RWPE2 (cell line): ENCODE results near the gene SLC51A.

Experiments
- ATAC-seq: fragments of 200-7000 bp; cut with Tn5 transposase; 3 replicates; pipeline ENCODE4 v1.9.1; 2021; ENCODE audit warnings: low read depth
- DNase-seq: peaks from one replicate; pipeline ENCODE4 v3.0.0-alpha.2; 2020; ENCODE audit warnings: low spot score
- H3K27ac ChIP-seq: fragments of 450-650 bp; 2 replicates; pipeline ENCODE4 v1.5.1; 2017; ENCODE audit warnings: mild to moderate bottlenecking; ENCODE audit not compliant: poor library complexity, severe bottlenecking
- H3K27me3 ChIP-seq: fragments of 250-450 bp; sonication (Bioruptor Pico); 2 replicates; pipeline ENCODE4 v1.5.1; 2021; ENCODE audit warnings: mild to moderate bottlenecking, moderate library complexity; ENCODE audit not compliant: insufficient read depth, poor library complexity, severe bottlenecking
- H3K36me3 ChIP-seq: fragments of 250-450 bp; sonication (Bioruptor Pico); 2 replicates; pipeline ENCODE4 v1.5.1; 2020; ENCODE audit warnings: low read depth, mild to moderate bottlenecking, moderate library complexity
- H3K4me1 ChIP-seq: fragments of 250-450 bp; sonication (Bioruptor Pico); 2 replicates; pipeline ENCODE4 v1.5.1; 2021; ENCODE audit warnings: mild to moderate bottlenecking, moderate library complexity; ENCODE audit not compliant: insufficient read depth, poor library complexity, severe bottlenecking
- H3K4me3 ChIP-seq: fragments of 250-450 bp; sonication (Bioruptor Pico); 2 replicates; pipeline ENCODE4 v1.5.1; 2021; ENCODE audit warnings: mild to moderate bottlenecking, moderate library complexity; ENCODE audit not compliant: severe bottlenecking
- H3K9me3 ChIP-seq: fragments of 250-450 bp; sonication (Bioruptor Pico); 2 replicates; pipeline ENCODE4 v1.5.1; 2021; ENCODE audit warnings: mild to moderate bottlenecking, moderate library complexity; ENCODE audit not compliant: severe bottlenecking
- TF ChIP-seq, protein P1 (sequence below): fragments of 450-650 bp; IDR thresholded peaks from one replicate; pipeline ENCODE4 v1.5.1; 2017; ENCODE audit warnings: mild to moderate bottlenecking, moderate library complexity; ENCODE audit not compliant: poor library complexity, severe bottlenecking

The SLC51A gene

DNA sequence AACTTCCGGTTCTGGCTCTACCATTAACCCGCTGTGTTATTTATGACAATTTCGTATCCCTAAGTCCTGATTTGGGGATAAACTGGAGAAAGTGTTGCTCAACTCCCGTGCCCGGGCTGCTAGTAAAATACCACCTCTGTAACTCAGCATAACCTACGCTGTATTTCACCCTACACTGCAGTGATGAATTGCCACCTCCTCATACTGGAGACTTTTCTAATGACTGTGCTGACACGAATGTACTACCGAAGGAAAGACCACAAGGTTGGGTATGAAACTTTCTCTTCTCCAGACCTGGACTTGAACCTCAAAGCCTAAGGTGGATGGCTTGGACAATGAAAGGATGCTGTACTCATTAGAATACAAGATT lies 16.5 kb downstream of the SLC51A start:
- Histone ChIP-seq H3K27ac (no peak overlapping the region), H3K9me3 (no peaks in the 10 kb centered on the region), H3K4me1 (no peaks in the 10 kb centered on the region), H3K36me3 (0 out of 2 replicates have a peak, but pooled peaks cover under 1% of the 10 kb centered on the region), H3K4me3 (no peak overlapping the region), H3K27me3 (no peaks in the 10 kb centered on the region)
- ATAC-seq = no peak
- no peak for DNase-seq
- TF ChIP-seq, protein P1, sequence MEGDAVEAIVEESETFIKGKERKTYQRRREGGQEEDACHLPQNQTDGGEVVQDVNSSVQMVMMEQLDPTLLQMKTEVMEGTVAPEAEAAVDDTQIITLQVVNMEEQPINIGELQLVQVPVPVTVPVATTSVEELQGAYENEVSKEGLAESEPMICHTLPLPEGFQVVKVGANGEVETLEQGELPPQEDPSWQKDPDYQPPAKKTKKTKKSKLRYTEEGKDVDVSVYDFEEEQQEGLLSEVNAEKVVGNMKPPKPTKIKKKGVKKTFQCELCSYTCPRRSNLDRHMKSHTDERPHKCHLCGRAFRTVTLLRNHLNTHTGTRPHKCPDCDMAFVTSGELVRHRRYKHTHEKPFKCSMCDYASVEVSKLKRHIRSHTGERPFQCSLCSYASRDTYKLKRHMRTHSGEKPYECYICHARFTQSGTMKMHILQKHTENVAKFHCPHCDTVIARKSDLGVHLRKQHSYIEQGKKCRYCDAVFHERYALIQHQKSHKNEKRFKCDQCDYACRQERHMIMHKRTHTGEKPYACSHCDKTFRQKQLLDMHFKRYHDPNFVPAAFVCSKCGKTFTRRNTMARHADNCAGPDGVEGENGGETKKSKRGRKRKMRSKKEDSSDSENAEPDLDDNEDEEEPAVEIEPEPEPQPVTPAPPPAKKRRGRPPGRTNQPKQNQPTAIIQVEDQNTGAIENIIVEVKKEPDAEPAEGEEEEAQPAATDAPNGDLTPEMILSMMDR = no peak

GRCh38 chr3:196235452-196236122 lies 19.3 kb downstream of the SLC51A start:
- H3K4me1 ChIP-seq = no peaks in the 10 kb centered on the region
- no peaks in the 10 kb centered on the region for H3K27me3 ChIP-seq
- no peak for DNase-seq
- no peak overlapping the region for H3K27ac ChIP-seq
- TF ChIP-seq, protein P1 = no peak
- H3K4me3 ChIP-seq = no peak overlapping the region
- H3K9me3 ChIP-seq = no peaks in the 10 kb centered on the region
- peaks cover 23% of the 10 kb centered on the region for H3K36me3 ChIP-seq
- no peak for ATAC-seq

- TF ChIP-seq, protein P1 = no peak
- no peaks in the 10 kb centered on the region for H3K9me3 ChIP-seq
- DNase-seq (no peak), ATAC-seq (no peak)
- no peaks in the 10 kb centered on the region for H3K4me1 ChIP-seq
- no peaks in the 10 kb centered on the region for H3K27me3 ChIP-seq
- H3K4me3 ChIP-seq = no peak overlapping the region
- H3K27ac ChIP-seq = no peak overlapping the region
- peaks cover 26% of the 10 kb centered on the region for H3K36me3 ChIP-seq
Observed at GRCh38 chr3:196236223-196236622, 19.9 kb downstream of the SLC51A start.

- no peaks in the 10 kb centered on the region for H3K4me1 ChIP-seq
- no peak overlapping the region for H3K4me3 ChIP-seq
- H3K27ac ChIP-seq = no peak overlapping the region
- no peak for ATAC-seq
- H3K36me3 ChIP-seq = peaks cover 35% of the 10 kb centered on the region
- TF ChIP-seq, protein P1 = no peak
- no peak for DNase-seq
- no peaks in the 10 kb centered on the region for H3K27me3 ChIP-seq
- no peaks in the 10 kb centered on the region for H3K9me3 ChIP-seq
Observed at GRCh38 chr3:196237203-196237602, 20.9 kb downstream of the SLC51A start.
